ENCODE data around the gene KCNJ9. TPM values are rescaled to one million over a fixed set of nuclear protein-coding genes. Genes with fewer than 3 reads are reported as not detected.

KCNJ9 gene
- total and polyA plus RNA-seq, 4 donors, result not detected

DNA sequence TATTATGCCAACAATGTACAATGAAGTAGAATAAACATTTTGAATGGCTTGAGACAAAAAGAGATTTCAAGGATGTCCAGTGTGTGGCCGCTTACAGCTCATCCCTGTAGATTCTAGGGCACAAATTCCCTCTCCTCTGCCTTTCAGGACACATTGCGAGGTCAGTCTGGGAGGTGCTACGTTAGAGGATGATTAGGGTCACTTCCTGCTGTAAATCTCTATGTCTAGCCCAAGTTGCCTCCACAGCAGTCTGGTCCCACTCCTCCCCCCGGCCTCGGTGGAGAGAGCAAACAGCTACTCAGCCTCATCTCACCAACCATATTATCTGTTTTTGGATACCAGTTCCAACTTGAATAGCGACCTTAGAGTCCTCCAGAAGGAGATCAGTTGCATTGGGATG lies 28.4 kb upstream of the KCNJ9 start:
- TF ChIP-seq RXRA (IDR thresholded peaks at IDR 0.05), result no peak
- TF ChIP-seq, protein P1, sequence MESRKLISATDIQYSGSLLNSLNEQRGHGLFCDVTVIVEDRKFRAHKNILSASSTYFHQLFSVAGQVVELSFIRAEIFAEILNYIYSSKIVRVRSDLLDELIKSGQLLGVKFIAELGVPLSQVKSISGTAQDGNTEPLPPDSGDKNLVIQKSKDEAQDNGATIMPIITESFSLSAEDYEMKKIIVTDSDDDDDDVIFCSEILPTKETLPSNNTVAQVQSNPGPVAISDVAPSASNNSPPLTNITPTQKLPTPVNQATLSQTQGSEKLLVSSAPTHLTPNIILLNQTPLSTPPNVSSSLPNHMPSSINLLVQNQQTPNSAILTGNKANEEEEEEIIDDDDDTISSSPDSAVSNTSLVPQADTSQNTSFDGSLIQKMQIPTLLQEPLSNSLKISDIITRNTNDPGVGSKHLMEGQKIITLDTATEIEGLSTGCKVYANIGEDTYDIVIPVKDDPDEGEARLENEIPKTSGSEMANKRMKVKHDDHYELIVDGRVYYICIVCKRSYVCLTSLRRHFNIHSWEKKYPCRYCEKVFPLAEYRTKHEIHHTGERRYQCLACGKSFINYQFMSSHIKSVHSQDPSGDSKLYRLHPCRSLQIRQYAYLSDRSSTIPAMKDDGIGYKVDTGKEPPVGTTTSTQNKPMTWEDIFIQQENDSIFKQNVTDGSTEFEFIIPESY (IDR thresholded peaks at IDR 0.05), result no peak
- no peak for TF ChIP-seq EGR1 (IDR thresholded peaks at IDR 0.05; ENCODE audit: low read depth in 2 of 2)
- TF ChIP-seq SP1 (IDR thresholded peaks at IDR 0.05), result no peak
- no peak for TF ChIP-seq RAD21 (IDR thresholded peaks at IDR 0.05)
- TF ChIP-seq GABPA (IDR thresholded peaks at IDR 0.05 in 1 of 2, conservative IDR thresholded peaks at IDR 0.05 in 1 of 2), result no peak
- TF ChIP-seq YY1 (IDR thresholded peaks at IDR 0.05), result no peak
- no peaks in the 10 kb centered on the region for H3K27me3 ChIP-seq (ENCODE audit: control insufficient read depth in 4 of 4, insufficient read depth in 4 of 4, low read length in 3 of 4)
- H3K4me1 ChIP-seq (ENCODE audit: control insufficient read depth in 4 of 4, insufficient read depth in 4 of 4, low read length in 3 of 4), result no peaks in the 10 kb centered on the region
- DNase-seq (ENCODE audit: low spot score), result no peak
- H3K9me3 ChIP-seq (ENCODE audit: control insufficient read depth in 4 of 4, low read length in 3 of 4), result no peaks in the 10 kb centered on the region
- WGBS, result 62% methylated on average over 6 of the region's 6 CpGs
- no peaks in the 10 kb centered on the region for H3K36me3 ChIP-seq (ENCODE audit: control insufficient read depth in 4 of 4, insufficient read depth in 3 of 4, low read depth in 1 of 4, low read length in 3 of 4)
- H3K4me3 ChIP-seq (ENCODE audit: low read depth in 1 of 3, low read length in 3 of 3), result no peak overlapping the region
- H3K27ac ChIP-seq (ENCODE audit: low read depth in 1 of 2, low read length in 2 of 2), result no peak overlapping the region
- no peak overlapping the region for H3K9ac ChIP-seq (ENCODE audit: low read depth in 1 of 2, low read length in 2 of 2)

DNA sequence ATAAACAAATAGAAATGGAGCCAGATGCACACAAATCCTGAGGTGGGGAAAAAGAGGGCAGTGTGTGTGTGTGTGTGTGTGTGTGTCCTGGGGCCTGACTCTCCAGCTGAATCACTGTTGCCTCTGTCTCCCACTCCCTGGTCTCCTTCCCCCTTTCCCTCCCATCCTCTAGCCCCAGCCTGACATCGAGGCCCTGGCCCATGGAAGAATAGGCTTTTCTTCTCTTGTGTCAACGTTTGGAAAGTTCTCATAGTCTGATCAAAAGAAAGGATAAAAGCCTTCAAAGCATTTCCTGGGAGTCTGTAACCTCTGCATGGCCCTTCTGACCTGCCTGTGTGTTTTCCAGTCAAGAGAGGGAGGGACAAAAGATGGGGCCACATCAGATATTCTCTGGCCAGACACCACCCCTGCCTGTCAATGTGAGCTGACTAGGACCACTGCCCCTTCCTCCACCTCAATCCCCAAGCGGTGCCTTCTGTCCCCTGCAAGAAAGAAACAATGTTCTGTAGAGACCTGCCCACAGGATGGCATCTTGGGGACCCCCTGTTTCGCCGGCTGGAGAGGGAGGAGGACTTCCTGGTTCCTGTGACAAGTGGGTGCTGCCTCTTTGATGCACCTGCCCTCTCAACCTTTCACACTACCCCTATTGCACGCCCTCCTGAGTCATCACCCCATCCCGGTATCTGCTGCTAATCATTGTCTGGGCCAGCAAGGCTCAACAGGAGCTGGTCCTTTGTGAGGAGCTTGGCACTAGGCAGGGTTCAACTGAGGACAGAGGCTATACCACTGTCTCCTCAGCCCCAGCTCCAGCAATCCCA lies 27.6 kb upstream of the KCNJ9 start:
- H3K36me3 ChIP-seq (ENCODE audit: control insufficient read depth in 4 of 4, insufficient read depth in 3 of 4, low read depth in 1 of 4, low read length in 3 of 4), result no peaks in the 10 kb centered on the region
- 58% methylated on average over 7 of the region's 7 CpGs for whole genome bisulfite sequencing
- DNase-seq (ENCODE audit: low spot score), result no peak
- no peak overlapping the region for H3K9ac ChIP-seq (ENCODE audit: low read depth in 1 of 2, low read length in 2 of 2)
- H3K9me3 ChIP-seq (ENCODE audit: control insufficient read depth in 4 of 4, low read length in 3 of 4), result no peaks in the 10 kb centered on the region
- H3K4me3 ChIP-seq (ENCODE audit: low read depth in 1 of 3, low read length in 3 of 3), result no peak overlapping the region
- H3K4me1 ChIP-seq (ENCODE audit: control insufficient read depth in 4 of 4, insufficient read depth in 4 of 4, low read length in 3 of 4), result no peaks in the 10 kb centered on the region
- H3K27ac ChIP-seq (ENCODE audit: low read depth in 1 of 2, low read length in 2 of 2), result no peak overlapping the region
- no peaks in the 10 kb centered on the region for H3K27me3 ChIP-seq (ENCODE audit: control insufficient read depth in 4 of 4, insufficient read depth in 4 of 4, low read length in 3 of 4)
- TF ChIP-seq, protein P2, sequence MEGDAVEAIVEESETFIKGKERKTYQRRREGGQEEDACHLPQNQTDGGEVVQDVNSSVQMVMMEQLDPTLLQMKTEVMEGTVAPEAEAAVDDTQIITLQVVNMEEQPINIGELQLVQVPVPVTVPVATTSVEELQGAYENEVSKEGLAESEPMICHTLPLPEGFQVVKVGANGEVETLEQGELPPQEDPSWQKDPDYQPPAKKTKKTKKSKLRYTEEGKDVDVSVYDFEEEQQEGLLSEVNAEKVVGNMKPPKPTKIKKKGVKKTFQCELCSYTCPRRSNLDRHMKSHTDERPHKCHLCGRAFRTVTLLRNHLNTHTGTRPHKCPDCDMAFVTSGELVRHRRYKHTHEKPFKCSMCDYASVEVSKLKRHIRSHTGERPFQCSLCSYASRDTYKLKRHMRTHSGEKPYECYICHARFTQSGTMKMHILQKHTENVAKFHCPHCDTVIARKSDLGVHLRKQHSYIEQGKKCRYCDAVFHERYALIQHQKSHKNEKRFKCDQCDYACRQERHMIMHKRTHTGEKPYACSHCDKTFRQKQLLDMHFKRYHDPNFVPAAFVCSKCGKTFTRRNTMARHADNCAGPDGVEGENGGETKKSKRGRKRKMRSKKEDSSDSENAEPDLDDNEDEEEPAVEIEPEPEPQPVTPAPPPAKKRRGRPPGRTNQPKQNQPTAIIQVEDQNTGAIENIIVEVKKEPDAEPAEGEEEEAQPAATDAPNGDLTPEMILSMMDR (IDR thresholded peaks at IDR 0.05; ENCODE audit: low read depth, low read length, missing input control), result no peak
- no peak for TF ChIP-seq EGR1 (IDR thresholded peaks at IDR 0.05; ENCODE audit: low read depth in 2 of 2)
- no peak for TF ChIP-seq HNF4A (conservative IDR thresholded peaks at IDR 0.05)
- no peak for TF ChIP-seq YY1 (IDR thresholded peaks at IDR 0.05)
- TF ChIP-seq, protein P3, sequence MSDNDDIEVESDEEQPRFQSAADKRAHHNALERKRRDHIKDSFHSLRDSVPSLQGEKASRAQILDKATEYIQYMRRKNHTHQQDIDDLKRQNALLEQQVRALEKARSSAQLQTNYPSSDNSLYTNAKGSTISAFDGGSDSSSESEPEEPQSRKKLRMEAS (IDR thresholded peaks at IDR 0.05), result no peak
- no peak for TF ChIP-seq GABPA (IDR thresholded peaks at IDR 0.05 in 1 of 2, conservative IDR thresholded peaks at IDR 0.05 in 1 of 2)
- TF ChIP-seq NR2F2 (IDR thresholded peaks at IDR 0.05), result no peak
- no peak for TF ChIP-seq FOXA1 (IDR thresholded peaks at IDR 0.05)
- TF ChIP-seq, protein P4, sequence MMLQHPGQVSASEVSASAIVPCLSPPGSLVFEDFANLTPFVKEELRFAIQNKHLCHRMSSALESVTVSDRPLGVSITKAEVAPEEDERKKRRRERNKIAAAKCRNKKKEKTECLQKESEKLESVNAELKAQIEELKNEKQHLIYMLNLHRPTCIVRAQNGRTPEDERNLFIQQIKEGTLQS (IDR thresholded peaks at IDR 0.05), result no peak
- TF ChIP-seq JUND (IDR thresholded peaks at IDR 0.05), result no peak
- TF ChIP-seq, protein P1 (IDR thresholded peaks at IDR 0.05), result no peak
- TF ChIP-seq, protein P5, sequence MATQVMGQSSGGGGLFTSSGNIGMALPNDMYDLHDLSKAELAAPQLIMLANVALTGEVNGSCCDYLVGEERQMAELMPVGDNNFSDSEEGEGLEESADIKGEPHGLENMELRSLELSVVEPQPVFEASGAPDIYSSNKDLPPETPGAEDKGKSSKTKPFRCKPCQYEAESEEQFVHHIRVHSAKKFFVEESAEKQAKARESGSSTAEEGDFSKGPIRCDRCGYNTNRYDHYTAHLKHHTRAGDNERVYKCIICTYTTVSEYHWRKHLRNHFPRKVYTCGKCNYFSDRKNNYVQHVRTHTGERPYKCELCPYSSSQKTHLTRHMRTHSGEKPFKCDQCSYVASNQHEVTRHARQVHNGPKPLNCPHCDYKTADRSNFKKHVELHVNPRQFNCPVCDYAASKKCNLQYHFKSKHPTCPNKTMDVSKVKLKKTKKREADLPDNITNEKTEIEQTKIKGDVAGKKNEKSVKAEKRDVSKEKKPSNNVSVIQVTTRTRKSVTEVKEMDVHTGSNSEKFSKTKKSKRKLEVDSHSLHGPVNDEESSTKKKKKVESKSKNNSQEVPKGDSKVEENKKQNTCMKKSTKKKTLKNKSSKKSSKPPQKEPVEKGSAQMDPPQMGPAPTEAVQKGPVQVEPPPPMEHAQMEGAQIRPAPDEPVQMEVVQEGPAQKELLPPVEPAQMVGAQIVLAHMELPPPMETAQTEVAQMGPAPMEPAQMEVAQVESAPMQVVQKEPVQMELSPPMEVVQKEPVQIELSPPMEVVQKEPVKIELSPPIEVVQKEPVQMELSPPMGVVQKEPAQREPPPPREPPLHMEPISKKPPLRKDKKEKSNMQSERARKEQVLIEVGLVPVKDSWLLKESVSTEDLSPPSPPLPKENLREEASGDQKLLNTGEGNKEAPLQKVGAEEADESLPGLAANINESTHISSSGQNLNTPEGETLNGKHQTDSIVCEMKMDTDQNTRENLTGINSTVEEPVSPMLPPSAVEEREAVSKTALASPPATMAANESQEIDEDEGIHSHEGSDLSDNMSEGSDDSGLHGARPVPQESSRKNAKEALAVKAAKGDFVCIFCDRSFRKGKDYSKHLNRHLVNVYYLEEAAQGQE (IDR thresholded peaks at IDR 0.05), result no peak
- no peak for TF ChIP-seq SP1 (IDR thresholded peaks at IDR 0.05)
- no peak for TF ChIP-seq RXRA (IDR thresholded peaks at IDR 0.05)
- TF ChIP-seq FOXA2 (IDR thresholded peaks at IDR 0.05), result no peak
- no peak for TF ChIP-seq TAF1 (conservative IDR thresholded peaks at IDR 0.05)
- TF ChIP-seq RAD21 (IDR thresholded peaks at IDR 0.05), result no peak

Data from liver (tissue), 9 donors.